Thoracic aorta (tissue), 2 donors: ENCODE results near the gene PACSIN3. TPM values are rescaled to one million over a fixed set of nuclear protein-coding genes. Genes with fewer than 3 reads are reported as not detected.

Experiments
- ATAC-seq: fragments of 150-250 bp; one replicate; pipeline ENCODE4 v1.8.0; 2017; ENCODE audit warnings: low read depth; ENCODE audit not compliant: insufficient number of reproducible peaks, low FRiP score
- DNase-seq: peaks from one replicate; pipeline ENCODE4 v3.0.0-alpha.2; 2020; ENCODE audit warnings: low spot score
- H3K27ac ChIP-seq, 2 donors: fragments of 200-600 bp; sonication (generic); 1 replicate in 1 of 2; 2 replicates in 1 of 2; pipeline ENCODE4 v1.5.1; 2016; ENCODE audit warnings: mild to moderate bottlenecking in 2 of 2, moderate library complexity in 2 of 2
- H3K27me3 ChIP-seq: fragments of 200-600 bp; sonication (generic); replicated peaks from 2 replicates; pipeline ENCODE4 v1.6.0; 2016; ENCODE audit warnings: mild to moderate bottlenecking; ENCODE audit not compliant: insufficient read depth
- H3K36me3 ChIP-seq: fragments of 200-600 bp; sonication (generic); one replicate; pipeline ENCODE4 v1.5.1; 2016
- H3K4me1 ChIP-seq, 2 donors: fragments of 200-600 bp; sonication (generic); 1 replicate in 1 of 2; 2 replicates in 1 of 2; pipeline versions ENCODE4 v1.5.1 to v1.6.0; 2016; ENCODE audit warnings: low read depth in 2 of 2, mild to moderate bottlenecking in 1 of 2; ENCODE audit not compliant: control insufficient read depth in 1 of 2
- H3K4me3 ChIP-seq: fragments of 200-600 bp; sonication (generic); 2 replicates; pipeline ENCODE4 v1.5.1; 2016; ENCODE audit warnings: mild to moderate bottlenecking
- H3K9me3 ChIP-seq: fragments of 200-600 bp; sonication (generic); 2 replicates; pipeline ENCODE4 v1.5.1; 2016
- CTCF ChIP-seq: fragments of 200-600 bp; sonication (generic); IDR thresholded peaks from one replicate; pipeline ENCODE4 v1.5.1; 2019; ENCODE audit warnings: antibody characterized with exemption
- total RNA-seq, 2 donors: library from RNA; depleted of rRNA; stranded (reverse); fragments of >200 nt; gene quantifications; one replicate each; pipeline versions ENCODE4 v1.1.0 to v1.2.3, GENCODE V29; 2016

The PACSIN3 gene
- total RNA-seq, 2 donors from 2014 or later: 30.3 to 44.4 TPM

- peak; percentile 32 for ATAC-seq
- H3K27me3 ChIP-seq: no peaks in the 10 kb centered on the region
- TF ChIP-seq CTCF: no peak
Measured at GRCh38 chr11:47186700-47187695, 764 bp upstream of the PACSIN3 start.

GRCh38 chr11:47185305-47186075 is 744 bp downstream of the PACSIN3 start:
- H3K27ac ChIP-seq: peak overlapping the region; percentile 81 to 83
- H3K36me3 ChIP-seq: peaks cover 3% of the 10 kb centered on the region
- H3K4me3 ChIP-seq: peak overlapping the region; percentile 73
- H3K27me3 ChIP-seq: no peaks in the 10 kb centered on the region
- TF ChIP-seq CTCF: no peak
- DNase-seq (no peak), ATAC-seq (peak; percentile 7)
- H3K9me3 ChIP-seq: no peaks in the 10 kb centered on the region
- peaks cover 22 to 50% of the 10 kb centered on the region in 2 donors for H3K4me1 ChIP-seq

More at GRCh38 chr11:47186700-47187695, 764 bp upstream of the PACSIN3 start:
- peaks cover 22 to 50% of the 10 kb centered on the region in 2 donors for H3K4me1 ChIP-seq
- H3K9me3 ChIP-seq: no peaks in the 10 kb centered on the region
- peak overlapping the region; percentile 81 to 83 for H3K27ac ChIP-seq
- peak overlapping the region; percentile 73 for H3K4me3 ChIP-seq
- H3K36me3 ChIP-seq: peaks cover 3% of the 10 kb centered on the region
- no peak for DNase-seq

GRCh38 chr11:47184711-47185304 is 1.4 kb downstream of the PACSIN3 start:
- Histone ChIP-seq H3K36me3 (peaks cover 9% of the 10 kb centered on the region), H3K9me3 (no peaks in the 10 kb centered on the region), H3K4me1 (peaks cover 22 to 50% of the 10 kb centered on the region in 2 donors), H3K27ac (peak overlapping the region; percentile 81 to 83), H3K27me3 (no peaks in the 10 kb centered on the region), H3K4me3 (peak overlapping the region; percentile 73)
- no peak for TF ChIP-seq CTCF
- ATAC-seq (no peak), DNase-seq (no peak)

- no peak for DNase-seq
- Histone ChIP-seq H3K4me3 (no peak overlapping the region), H3K27ac (peak overlapping the region; percentile 81 to 83), H3K27me3 (no peaks in the 10 kb centered on the region), H3K36me3 (peaks cover 12% of the 10 kb centered on the region), H3K9me3 (no peaks in the 10 kb centered on the region), H3K4me1 (peaks cover 17 to 42% of the 10 kb centered on the region in 2 donors)
- TF ChIP-seq CTCF: no peak
- ATAC-seq: no peak
Measured at GRCh38 chr11:47183969-47184368, 2.3 kb downstream of the PACSIN3 start.
